SJCRH30 (cell line): ENCODE measurements around the gene CCDC91. TPM values are rescaled to one million over a fixed set of nuclear protein-coding genes. Genes with fewer than 3 reads are reported as not detected.

Experiments
- DNase-seq, 2 experiments: peaks; one replicate each; pipeline ENCODE4 v3.0.0-alpha.2; 2015 to 2020
- H3K27ac ChIP-seq: fragments of 250-450 bp; sonication (Bioruptor Pico); 2 replicates; pipeline ENCODE4 v1.5.1; 2020; ENCODE audit warnings: mild to moderate bottlenecking, moderate library complexity
- H3K27me3 ChIP-seq: fragments of 250-450 bp; sonication (Bioruptor Pico); 2 replicates; pipeline ENCODE4 v1.5.1; 2020; ENCODE audit warnings: mild to moderate bottlenecking, moderate library complexity
- H3K36me3 ChIP-seq: fragments of 250-450 bp; sonication (Bioruptor Pico); 2 replicates; pipeline ENCODE4 v1.5.1; 2020; ENCODE audit warnings: mild to moderate bottlenecking, moderate library complexity
- H3K4me1 ChIP-seq: fragments of 250-450 bp; sonication (Bioruptor Pico); 2 replicates; pipeline ENCODE4 v1.5.1; 2020; ENCODE audit warnings: mild to moderate bottlenecking, moderate library complexity
- H3K4me3 ChIP-seq: fragments of 250-450 bp; sonication (Bioruptor Pico); 2 replicates; pipeline ENCODE4 v1.5.1; 2020; ENCODE audit warnings: mild to moderate bottlenecking, moderate library complexity
- H3K9me3 ChIP-seq: fragments of 250-450 bp; sonication (Bioruptor Pico); replicated peaks from 2 replicates; pipeline ENCODE4 v1.5.1; 2020; ENCODE audit warnings: mild to moderate bottlenecking, moderate library complexity
- total RNA-seq: library from RNA; depleted of rRNA; stranded (reverse); fragments of >200 nt; shearing (Covaris generic); gene quantifications from 2 replicates; pipeline ENCODE4 v1.2.3, GENCODE V29; 2014; rRNA removed

CCDC91 gene
- 33.4 and 46.8 TPM in 2 replicates for total RNA-seq

- Histone ChIP-seq H3K27ac (peak within 1 kb of the TSS; percentile 94), H3K9me3 (no peaks in the 10 kb centered on the region), H3K27me3 (no peaks in the 10 kb centered on the region), H3K4me1 (peaks cover 2% of the 10 kb centered on the region; the same call in 1 of the 2 replicates), H3K4me3 (peak within 1 kb of the TSS; percentile 88), H3K36me3 (no peaks in the 10 kb centered on the region)
- peak; percentile 92 to 93 for DNase-seq
Observed at GRCh38 chr12:28190321-28191050, at the start of gene CCDC91. CCDC91 (plus strand) TSS chr12:28190456; CDS start chr12:28257216, 66,760 bp downstream.

- Histone ChIP-seq H3K27ac (no peak overlapping the region), H3K9me3 (no peaks in the 10 kb centered on the region), H3K27me3 (no peaks in the 10 kb centered on the region), H3K4me1 (no peaks in the 10 kb centered on the region), H3K4me3 (no peak overlapping the region), H3K36me3 (no peaks in the 10 kb centered on the region)
- no peak for DNase-seq
Observed at GRCh38 chr12:28144059-28144458, 46.2 kb upstream of the CCDC91 start.

- no peak for DNase-seq
- no peak overlapping the region for H3K4me3 ChIP-seq
Observed at GRCh38 chr12:28144532-28144931, 45.7 kb upstream of the CCDC91 start.

GRCh38 chr12:28145216-28145615 is 45.0 kb upstream of the CCDC91 start:
- no peak for DNase-seq
- no peak overlapping the region for H3K27ac ChIP-seq
- no peaks in the 10 kb centered on the region for H3K9me3 ChIP-seq
- no peaks in the 10 kb centered on the region for H3K36me3 ChIP-seq
- no peaks in the 10 kb centered on the region for H3K27me3 ChIP-seq
- H3K4me1 ChIP-seq: no peaks in the 10 kb centered on the region
- no peak overlapping the region for H3K4me3 ChIP-seq

More at GRCh38 chr12:28144532-28144931, 45.7 kb upstream of the CCDC91 start:
- Histone ChIP-seq H3K27ac (no peak overlapping the region), H3K4me1 (no peaks in the 10 kb centered on the region), H3K36me3 (no peaks in the 10 kb centered on the region), H3K9me3 (no peaks in the 10 kb centered on the region), H3K27me3 (no peaks in the 10 kb centered on the region)

- Histone ChIP-seq H3K9me3 (0 out of 2 replicates have a peak, but pooled peaks cover 2% of the 10 kb centered on the region), H3K27me3 (no peaks in the 10 kb centered on the region), H3K4me3 (no peak overlapping the region), H3K27ac (no peak overlapping the region), H3K36me3 (no peaks in the 10 kb centered on the region), H3K4me1 (no peaks in the 10 kb centered on the region)
- DNase-seq: no peak
Observed at GRCh38 chr12:28149279-28149678, 41.0 kb upstream of the CCDC91 start.

- Histone ChIP-seq H3K27me3 (no peaks in the 10 kb centered on the region), H3K4me3 (no peak overlapping the region), H3K27ac (no peak overlapping the region), H3K9me3 (0 out of 2 replicates have a peak, but pooled peaks cover 2% of the 10 kb centered on the region), H3K4me1 (no peaks in the 10 kb centered on the region; the same call in 1 of the 2 replicates), H3K36me3 (no peaks in the 10 kb centered on the region)
- DNase-seq: no peak
Observed at GRCh38 chr12:28156362-28156761, 33.9 kb upstream of the CCDC91 start.

- no peak for DNase-seq
- no peak overlapping the region for H3K4me3 ChIP-seq
- peaks cover 2% of the 10 kb centered on the region; the same call in 1 of the 2 replicates for H3K9me3 ChIP-seq
- no peak overlapping the region for H3K27ac ChIP-seq
- H3K27me3 ChIP-seq: no peaks in the 10 kb centered on the region
- no peaks in the 10 kb centered on the region for H3K36me3 ChIP-seq
- no peaks in the 10 kb centered on the region; the same call in 1 of the 2 replicates for H3K4me1 ChIP-seq
Observed at GRCh38 chr12:28156804-28157203, 33.5 kb upstream of the CCDC91 start.

- Histone ChIP-seq H3K27me3 (no peaks in the 10 kb centered on the region), H3K9me3 (no peaks in the 10 kb centered on the region; the same call in 1 of the 2 replicates), H3K4me3 (no peak overlapping the region), H3K4me1 (no peaks in the 10 kb centered on the region; the same call in 1 of the 2 replicates), H3K36me3 (no peaks in the 10 kb centered on the region), H3K27ac (no peak overlapping the region)
- DNase-seq: no peak
Observed at GRCh38 chr12:28158353-28158752, 31.9 kb upstream of the CCDC91 start.

GRCh38 chr12:28159688-28160087 is 30.6 kb upstream of the CCDC91 start:
- no peak for DNase-seq
- no peak overlapping the region for H3K4me3 ChIP-seq
- no peaks in the 10 kb centered on the region for H3K27me3 ChIP-seq
- no peak overlapping the region for H3K27ac ChIP-seq
- no peaks in the 10 kb centered on the region for H3K36me3 ChIP-seq
- H3K9me3 ChIP-seq: no peaks in the 10 kb centered on the region; the same call in 1 of the 2 replicates
- H3K4me1 ChIP-seq: no peaks in the 10 kb centered on the region; the same call in 1 of the 2 replicates

- Histone ChIP-seq H3K27ac (no peak overlapping the region), H3K27me3 (no peaks in the 10 kb centered on the region), H3K9me3 (no peaks in the 10 kb centered on the region; the same call in 1 of the 2 replicates), H3K36me3 (no peaks in the 10 kb centered on the region), H3K4me1 (no peaks in the 10 kb centered on the region), H3K4me3 (no peak overlapping the region)
- DNase-seq: no peak
Observed at GRCh38 chr12:28161697-28162096, 28.6 kb upstream of the CCDC91 start.

- Histone ChIP-seq H3K36me3 (no peaks in the 10 kb centered on the region), H3K27ac (no peak overlapping the region), H3K4me3 (no peak overlapping the region), H3K9me3 (no peaks in the 10 kb centered on the region; the same call in 1 of the 2 replicates), H3K4me1 (peaks cover 2% of the 10 kb centered on the region), H3K27me3 (no peaks in the 10 kb centered on the region)
- DNase-seq: no peak
Observed at GRCh38 chr12:28162697-28163096, 27.6 kb upstream of the CCDC91 start.

GRCh38 chr12:28164644-28165275 is 25.5 kb upstream of the CCDC91 start:
- H3K4me3 ChIP-seq: no peak overlapping the region
- no peaks in the 10 kb centered on the region; the same call in 1 of the 2 replicates for H3K9me3 ChIP-seq
- H3K27ac ChIP-seq: no peak overlapping the region
- H3K4me1 ChIP-seq: peaks cover 5% of the 10 kb centered on the region
- no peaks in the 10 kb centered on the region for H3K27me3 ChIP-seq
- no peak for DNase-seq
- no peaks in the 10 kb centered on the region for H3K36me3 ChIP-seq

- Histone ChIP-seq H3K36me3 (no peaks in the 10 kb centered on the region), H3K27ac (no peak overlapping the region), H3K4me3 (no peak overlapping the region), H3K9me3 (no peaks in the 10 kb centered on the region), H3K27me3 (no peaks in the 10 kb centered on the region), H3K4me1 (peaks cover 11% of the 10 kb centered on the region)
- DNase-seq: peak; percentile 51 to 82
Observed at GRCh38 chr12:28167981-28168485, 22.2 kb upstream of the CCDC91 start.

- DNase-seq: peak in 1 of 2 experiments; percentile 33
- Histone ChIP-seq H3K27ac (no peak overlapping the region), H3K9me3 (no peaks in the 10 kb centered on the region), H3K4me3 (no peak overlapping the region), H3K27me3 (no peaks in the 10 kb centered on the region), H3K36me3 (no peaks in the 10 kb centered on the region), H3K4me1 (peaks cover 11% of the 10 kb centered on the region)
Observed at GRCh38 chr12:28171356-28172060, 18.7 kb upstream of the CCDC91 start.
